ENCODE results near the gene PLCB4.

Gene PLCB4

GRCh38 chr20:9402546-9402945, 333.7 kb downstream of the PLCB4 start:
- DNase-seq (ENCODE audit: low spot score): no peak

- no peak for DNase-seq (ENCODE audit: low spot score)
Measured at GRCh38 chr20:9403448-9403847, 334.6 kb downstream of the PLCB4 start.

GRCh38 chr20:9407805-9408421, 339.0 kb downstream of the PLCB4 start:
- DNase-seq (ENCODE audit: low spot score): peak; percentile 74

GRCh38 chr20:9408422-9409300, 339.8 kb downstream of the PLCB4 start:
- DNase-seq (ENCODE audit: low spot score): peak; percentile 22

- DNase-seq (ENCODE audit: low spot score): peak; percentile 48
Measured at GRCh38 chr20:9409352-9409751, 340.5 kb downstream of the PLCB4 start.

- peak; percentile 83 for DNase-seq (ENCODE audit: low spot score)
Measured at GRCh38 chr20:9409981-9410380, 341.1 kb downstream of the PLCB4 start.

- DNase-seq (ENCODE audit: low spot score): no peak
Measured at GRCh38 chr20:9411833-9412232, 342.9 kb downstream of the PLCB4 start.

- DNase-seq (ENCODE audit: low spot score): no peak
Measured at GRCh38 chr20:9412309-9412708, 343.4 kb downstream of the PLCB4 start.

GRCh38 chr20:9413001-9413400, 344.1 kb downstream of the PLCB4 start:
- no peak for DNase-seq (ENCODE audit: low spot score)

- no peak for DNase-seq (ENCODE audit: low spot score)
Measured at GRCh38 chr20:9415426-9415825, 346.5 kb downstream of the PLCB4 start.

GRCh38 chr20:9416421-9416820, 347.5 kb downstream of the PLCB4 start:
- DNase-seq (ENCODE audit: low spot score): no peak

GRCh38 chr20:9417665-9418064, 348.8 kb downstream of the PLCB4 start:
- no peak for DNase-seq (ENCODE audit: low spot score)

- DNase-seq (ENCODE audit: low spot score): no peak
Measured at GRCh38 chr20:9422321-9423057, 353.6 kb downstream of the PLCB4 start.

GRCh38 chr20:9424551-9424950, 355.7 kb downstream of the PLCB4 start:
- no peak for DNase-seq (ENCODE audit: low spot score)

- DNase-seq (ENCODE audit: low spot score): no peak
Measured at GRCh38 chr20:9427430-9428291, 358.8 kb downstream of the PLCB4 start.

GRCh38 chr20:9428292-9428607, 359.4 kb downstream of the PLCB4 start:
- DNase-seq (ENCODE audit: low spot score): no peak

- DNase-seq (ENCODE audit: low spot score): no peak
Measured at GRCh38 chr20:9439806-9440205, 370.9 kb downstream of the PLCB4 start.

GRCh38 chr20:9440892-9441291, 372.0 kb downstream of the PLCB4 start:
- no peak for DNase-seq (ENCODE audit: low spot score)

- no peak for DNase-seq (ENCODE audit: low spot score)
Measured at GRCh38 chr20:9441948-9442347, 373.1 kb downstream of the PLCB4 start.

- no peak for DNase-seq (ENCODE audit: low spot score)
Measured at GRCh38 chr20:9442858-9443257, 374.0 kb downstream of the PLCB4 start.

- no peak for DNase-seq (ENCODE audit: low spot score)
Measured at GRCh38 chr20:9444921-9445320, 376.0 kb downstream of the PLCB4 start.

- DNase-seq (ENCODE audit: low spot score): no peak
Measured at GRCh38 chr20:9447182-9447581, 378.3 kb downstream of the PLCB4 start.
